HG02981 (cell line): ENCODE results near the gene CHST12.
"Not testable (repeated sequence)": the region's sequence is repeated elsewhere in the genome, so short reads cannot be mapped to it uniquely, and the experiment has no call there.

Experiments used
- ATAC-seq: cut with Tn5 transposase; IDR thresholded peaks from one replicate; pipeline ENCODE4 v1.9.1; 2021; ENCODE audit warnings: mild to moderate bottlenecking, moderate library complexity; ENCODE audit not compliant: unreplicated experiment

The CHST12 gene

GRCh38 chr7:2377492-2377891 lies 25.9 kb upstream of the CHST12 start:
- ATAC-seq = not testable (repeated sequence)

GRCh38 chr7:2378125-2378524 lies 25.3 kb upstream of the CHST12 start:
- ATAC-seq = not testable (repeated sequence)

DNA sequence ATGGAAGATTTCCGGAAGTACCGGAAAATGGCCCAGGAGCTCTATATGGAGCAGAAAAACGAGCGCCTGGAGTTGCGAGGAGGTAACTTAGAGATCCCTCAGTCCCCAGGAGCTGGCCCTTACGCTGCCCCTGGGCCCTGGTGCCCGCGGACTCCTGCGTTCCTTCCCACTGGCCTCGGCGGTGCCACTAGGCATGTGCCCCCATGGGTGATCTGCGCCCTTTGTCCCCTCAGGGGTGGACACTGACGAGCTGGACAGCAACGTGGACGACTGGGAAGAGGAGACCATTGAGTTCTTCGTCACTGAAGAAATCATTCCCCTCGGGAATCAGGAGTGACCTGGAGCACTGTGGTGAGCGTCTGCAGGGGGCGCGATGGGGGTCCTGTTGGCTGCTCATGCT lies 24.2 kb upstream of the CHST12 start:
- ATAC-seq = no peak

- no peak for ATAC-seq
Measured at GRCh38 chr7:2379821-2380450, 23.5 kb upstream of the CHST12 start.

DNA sequence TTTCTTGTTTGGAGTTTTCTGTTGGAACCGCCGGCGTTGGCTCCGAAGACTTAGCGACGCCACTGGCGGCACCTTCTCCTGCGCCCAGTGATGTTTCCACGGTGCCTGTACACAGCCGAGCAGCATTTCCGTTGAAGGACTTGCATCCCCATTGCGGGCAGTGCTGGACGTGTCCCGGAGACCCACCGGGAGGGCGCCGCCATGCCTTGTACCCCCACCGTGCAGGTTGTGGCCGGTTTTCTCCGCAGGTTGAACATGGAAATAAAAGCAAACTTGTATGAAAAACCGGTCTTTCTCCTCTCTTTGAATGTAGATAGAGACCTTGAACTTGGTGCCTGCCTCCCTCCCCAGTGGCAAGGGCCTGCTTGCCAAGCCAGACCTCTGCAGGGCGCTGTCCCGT lies 22.9 kb upstream of the CHST12 start:
- no peak for ATAC-seq

DNA sequence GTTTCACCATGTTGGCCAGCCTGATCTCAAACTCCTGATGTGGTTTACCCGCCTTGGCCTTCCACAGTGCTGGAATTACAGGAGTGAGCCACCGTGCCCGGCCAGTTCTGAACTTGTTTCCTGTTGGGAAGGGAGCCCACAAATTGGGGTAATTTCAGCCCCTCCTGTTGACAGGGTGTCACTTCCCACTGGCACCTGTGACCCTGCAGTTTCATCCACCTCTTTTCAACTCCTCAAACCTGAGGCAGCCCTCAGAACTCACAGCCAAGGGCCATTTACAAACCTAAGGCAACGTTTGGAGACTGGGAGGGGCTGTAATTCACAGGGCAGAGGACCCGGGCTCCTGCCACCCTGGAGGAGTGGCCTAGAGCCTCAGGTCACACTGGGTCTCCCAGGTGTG lies 22.2 kb upstream of the CHST12 start:
- no peak for ATAC-seq

GRCh38 chr7:2381881-2382509 lies 21.4 kb upstream of the CHST12 start:
- ATAC-seq = no peak

GRCh38 chr7:2383543-2384274 lies 19.7 kb upstream of the CHST12 start:
- ATAC-seq = no peak

DNA sequence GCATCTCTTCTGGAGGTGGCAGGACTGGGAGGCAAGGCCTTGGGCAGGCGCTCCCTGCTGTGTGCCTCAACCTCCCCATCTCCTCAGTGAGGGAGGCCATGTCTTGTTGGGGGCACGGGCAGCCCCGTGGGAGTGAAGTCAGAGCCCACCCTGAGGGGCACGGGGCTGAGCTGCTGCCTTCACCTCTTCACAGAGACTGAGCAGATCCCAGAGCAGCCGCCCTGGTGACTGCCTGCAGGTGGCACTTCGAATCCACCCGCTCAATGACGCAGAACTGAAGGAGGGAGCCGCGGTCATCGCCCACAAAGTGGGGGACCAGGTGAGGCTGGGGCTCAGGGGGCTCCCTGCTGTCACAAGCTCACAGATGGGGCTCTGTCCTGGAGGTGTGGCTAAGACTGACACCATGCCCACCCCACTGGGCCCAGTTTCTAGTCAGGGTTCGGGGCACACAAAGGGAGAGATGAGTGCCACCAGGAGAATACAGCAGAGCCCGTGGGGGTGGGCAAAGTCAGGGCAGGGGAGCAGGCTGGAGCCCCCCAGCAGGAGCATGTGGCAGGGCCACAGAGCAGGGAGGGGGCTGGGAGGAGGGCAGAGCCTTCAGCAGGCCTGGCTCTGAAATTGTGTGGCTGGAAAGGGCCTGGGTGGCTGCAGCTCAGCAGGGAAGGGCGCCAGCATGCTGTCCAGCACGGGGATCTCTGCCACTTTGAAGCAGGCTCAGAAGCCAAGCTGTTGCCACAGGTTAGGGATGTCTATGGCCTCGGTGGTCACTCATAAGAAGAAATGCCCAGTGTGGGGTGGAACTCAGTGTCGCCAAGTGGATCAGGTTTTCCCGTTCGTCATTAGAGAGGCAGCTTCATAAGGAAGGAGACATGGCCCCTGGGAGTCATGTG lies 18.8 kb upstream of the CHST12 start:
- no peak for ATAC-seq

DNA sequence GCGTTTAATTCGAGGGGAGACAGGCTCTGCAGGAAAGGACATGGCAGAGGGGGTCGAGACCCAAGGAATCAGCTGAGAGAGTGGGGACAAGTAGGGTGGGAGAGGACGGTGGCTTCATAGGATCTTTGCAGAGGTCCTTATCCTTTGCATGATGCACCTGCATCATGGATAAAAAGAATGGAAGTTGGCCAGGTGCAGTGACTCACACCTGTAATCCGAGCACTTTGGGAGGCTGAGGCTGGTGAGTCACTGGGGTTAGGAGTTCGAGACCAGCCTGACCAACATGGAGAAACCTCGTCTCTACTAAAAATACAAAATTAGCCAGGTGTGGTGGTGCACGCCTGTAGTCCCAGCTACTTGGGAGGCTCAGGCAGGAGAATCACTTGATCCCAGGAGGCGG lies 17.3 kb upstream of the CHST12 start:
- not testable (repeated sequence) for ATAC-seq

- ATAC-seq = no peak
Measured at GRCh38 chr7:2386964-2387669, 16.3 kb upstream of the CHST12 start.

DNA sequence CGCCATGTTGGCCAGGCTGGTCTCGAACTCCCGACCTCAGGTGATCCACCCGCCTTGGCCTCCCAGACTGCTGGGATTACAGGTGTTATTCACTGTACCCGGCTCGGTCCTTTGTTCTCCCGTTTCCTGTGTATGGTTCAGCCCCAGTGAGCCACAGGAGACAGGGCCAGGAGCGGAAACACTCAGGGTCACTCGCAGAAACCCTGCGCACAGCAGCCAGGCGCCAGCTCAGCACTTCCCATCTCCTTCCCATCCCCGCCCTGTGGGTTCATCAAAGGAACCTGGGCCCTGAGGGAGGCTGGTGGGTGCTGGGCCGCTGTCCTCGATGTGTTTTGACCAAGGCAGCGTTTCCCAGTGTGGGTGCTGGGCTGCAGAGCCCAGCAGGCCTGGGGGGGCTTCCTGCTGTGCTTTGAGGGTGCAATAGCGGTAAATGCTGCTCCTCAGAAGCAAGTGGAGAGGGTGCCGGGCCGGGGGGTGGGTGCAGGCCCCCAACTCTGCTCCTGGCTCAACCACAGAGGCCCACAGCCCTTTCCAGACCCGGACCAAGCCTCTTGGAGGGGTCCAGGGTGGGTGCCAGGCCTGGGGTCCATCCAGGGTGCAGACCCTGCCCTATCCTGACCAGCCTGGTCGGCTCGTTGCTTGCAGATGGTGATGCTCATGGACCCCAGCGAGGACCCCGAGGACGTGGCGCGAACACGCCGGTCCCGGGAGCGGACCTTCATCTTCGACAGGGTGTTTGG lies 15.3 kb upstream of the CHST12 start:
- no peak for ATAC-seq

GRCh38 chr7:2388637-2388954 lies 14.8 kb upstream of the CHST12 start:
- no peak for ATAC-seq

- not testable (repeated sequence) for ATAC-seq
Measured at GRCh38 chr7:2390020-2390816, 13.2 kb upstream of the CHST12 start.

GRCh38 chr7:2393706-2394105 lies 9.7 kb upstream of the CHST12 start:
- ATAC-seq = no peak

- ATAC-seq = no peak
Measured at GRCh38 chr7:2394566-2395082, 8.8 kb upstream of the CHST12 start.

DNA sequence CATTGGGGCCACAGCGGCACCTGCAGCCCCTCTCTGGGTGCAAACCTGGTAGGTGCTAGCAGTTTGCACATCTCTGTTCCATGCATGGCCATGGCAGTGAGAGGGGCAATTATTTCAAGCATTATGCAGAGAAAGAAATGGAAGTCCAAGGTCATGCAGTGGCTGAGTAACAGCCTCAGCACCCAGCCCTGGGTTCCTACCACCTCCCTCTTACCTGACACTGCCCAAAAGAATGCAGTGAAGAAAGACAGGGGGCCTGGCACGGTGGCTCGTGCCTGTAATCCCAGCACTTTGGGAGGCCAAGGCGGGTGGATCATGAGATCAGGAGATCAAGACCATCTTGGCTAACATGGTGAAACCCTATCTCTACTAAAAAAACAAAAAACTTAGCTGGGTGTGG lies 4.9 kb upstream of the CHST12 start:
- ATAC-seq = no peak

DNA sequence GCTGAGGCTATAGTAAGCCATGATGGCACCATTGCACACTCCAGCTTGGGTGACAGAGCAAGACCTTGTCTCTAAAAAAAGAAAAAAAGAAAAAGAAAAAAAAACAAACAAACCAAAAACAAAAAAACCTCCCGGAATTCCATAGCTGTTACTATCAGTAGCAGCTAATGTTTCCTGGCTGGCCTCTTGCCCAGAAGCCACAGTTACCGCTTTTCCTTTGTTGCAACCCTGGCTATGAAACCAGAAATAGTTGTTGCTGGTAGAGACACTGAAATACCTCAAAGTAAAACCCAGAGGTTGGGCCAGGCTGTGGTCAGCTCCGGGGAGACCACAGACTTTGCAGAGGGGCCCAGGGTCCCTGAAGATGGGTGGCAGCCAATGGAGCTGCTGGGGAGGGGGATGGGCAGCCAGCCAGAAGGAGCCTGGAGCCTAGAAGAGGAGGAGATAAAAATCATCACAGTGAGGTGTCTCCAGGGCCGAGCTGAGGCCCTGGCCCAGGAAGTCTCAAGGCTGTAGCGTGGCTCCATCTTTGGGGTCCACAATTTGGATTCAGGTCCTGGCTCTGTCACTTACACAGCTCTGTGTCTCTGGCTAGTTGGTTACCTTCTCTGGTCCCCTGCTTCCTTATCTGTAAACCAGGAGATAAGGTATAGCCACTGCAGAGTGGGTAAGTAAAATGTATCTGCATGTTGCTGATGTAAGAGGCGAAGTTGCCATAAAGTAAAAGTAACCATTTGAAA lies 3.4 kb upstream of the CHST12 start:
- peak; percentile 29 for ATAC-seq

DNA sequence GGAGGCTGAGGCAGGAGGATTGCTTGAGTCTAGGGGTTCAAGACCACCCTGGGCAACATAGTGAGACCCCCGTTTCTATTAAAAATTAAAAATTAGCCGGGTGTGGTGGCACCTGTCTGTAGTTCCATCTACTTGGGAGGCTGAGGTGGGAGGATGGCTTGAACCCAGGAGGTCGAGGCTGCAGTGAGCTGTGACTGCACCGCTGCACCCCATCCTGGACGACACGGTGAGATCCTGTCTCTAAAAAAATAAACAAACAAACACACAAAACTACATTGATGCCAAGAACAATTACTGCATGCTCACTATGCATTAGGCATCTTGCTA lies 761 bp upstream of the CHST12 start:
- no peak for ATAC-seq
